Measurements from ENCODE around the gene ZBTB6. TPM values are rescaled to one million over a fixed set of nuclear protein-coding genes. Genes with fewer than 3 reads are reported as not detected.

Gene ZBTB6
- total and polyA plus RNA-seq, 2 of the 13 experiments (the other 11 are each of a cell fraction or from before 2014, with no cell fraction given): 3.7 to 7.1 TPM

GRCh38 chr9:122940749-122941581 is 27.8 kb upstream of the ZBTB6 start, which contains the start of gene RABGAP1 (continued):
- TF ChIP-seq NONO (IDR thresholded peaks at IDR 0.05) (no peak), NONO (CRISPR knock-in tag; conservative IDR thresholded peaks at IDR 0.05) (peak; percentile 66; the same call in 1 of the 2 replicates), ZNF687 (CRISPR knock-in tag; IDR thresholded peaks at IDR 0.05) (peak; percentile 84), ARNTL (CRISPR knock-in tag; IDR thresholded peaks at IDR 0.05) (0 out of 2 replicates have a peak, but pooled peaks have one; percentile 40), ZFP36L2 (CRISPR knock-in tag; IDR thresholded peaks at IDR 0.05) (no peak), ZNF264 (CRISPR knock-in tag; IDR thresholded peaks at IDR 0.05) (no peak), RXRB (CRISPR knock-in tag; IDR thresholded peaks at IDR 0.05; ENCODE audit: borderline replicate concordance) (no peak), ZKSCAN5 (CRISPR knock-in tag; IDR thresholded peaks at IDR 0.05) (no peak), BRD4 (CRISPR knock-in tag; IDR thresholded peaks at IDR 0.05) (no peak), CREBL2 (CRISPR knock-in tag; IDR thresholded peaks at IDR 0.05; ENCODE audit: borderline replicate concordance) (no peak), ZNF777 (CRISPR knock-in tag; IDR thresholded peaks at IDR 0.05) (peak; percentile 98), E2F5 (CRISPR knock-in tag; conservative IDR thresholded peaks at IDR 0.05) (no peak), ZNF343 (CRISPR knock-in tag; IDR thresholded peaks at IDR 0.05) (no peak), ZBTB25 (CRISPR knock-in tag; IDR thresholded peaks at IDR 0.05) (0 out of 2 replicates have a peak, but pooled peaks have one; percentile 25), PAX8 (CRISPR knock-in tag; IDR thresholded peaks at IDR 0.05; ENCODE audit: borderline replicate concordance) (no peak), ZNF720 (CRISPR knock-in tag; IDR thresholded peaks at IDR 0.05) (no peak), FOXK1 (CRISPR knock-in tag; IDR thresholded peaks at IDR 0.05; ENCODE audit: borderline replicate concordance, low read depth) (no peak), ONECUT2 (CRISPR knock-in tag; IDR thresholded peaks at IDR 0.05) (no peak), PRDM15 (CRISPR knock-in tag; IDR thresholded peaks at IDR 0.05) (no peak), SOX6 (IDR thresholded peaks at IDR 0.05) (no peak), SOX6 (CRISPR knock-in tag; IDR thresholded peaks at IDR 0.05) (peak; percentile 33; the same call in 1 of the 2 replicates)

Measured in HepG2 (cell line).